Right hindlimb (tissue), 1 donor: ENCODE results near the gene PTGFRN.

Source experiments
- DNase-seq: peaks from one replicate; pipeline ENCODE4 v3.0.0-alpha.2; 2018

The PTGFRN gene

DNA sequence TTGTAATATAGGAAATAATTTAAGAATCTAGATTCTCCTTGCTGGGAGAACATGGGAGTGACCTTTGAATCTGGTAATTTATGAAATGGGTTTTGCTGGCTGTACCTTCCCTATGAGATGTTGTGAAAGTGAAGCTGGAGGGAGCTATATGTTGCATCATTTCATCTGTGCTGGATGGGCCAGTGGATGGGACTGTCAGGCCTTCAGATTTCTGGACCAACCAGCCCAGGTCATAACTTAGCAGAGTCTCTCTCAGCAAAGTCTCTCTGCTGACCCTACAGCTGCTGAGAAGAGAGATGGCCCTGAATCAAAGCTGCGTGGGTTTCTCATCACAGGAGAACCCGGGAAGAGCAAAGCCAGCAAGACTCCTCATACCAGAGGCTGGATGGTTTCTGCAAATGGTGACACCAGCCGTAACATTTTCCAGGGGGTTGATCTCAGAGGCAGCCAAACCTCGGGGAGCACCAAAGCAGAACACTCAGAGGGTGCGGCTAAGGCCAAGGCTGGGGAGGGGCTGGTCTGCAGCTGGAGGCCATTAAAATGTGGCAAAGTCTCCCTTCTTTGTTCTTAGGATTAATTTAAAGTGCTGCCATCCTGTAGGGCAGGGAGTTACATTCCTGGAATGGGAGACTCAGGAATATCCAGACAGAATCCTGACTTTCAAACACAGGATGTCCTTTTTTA, 18.2 kb upstream of the PTGFRN start:
- DNase-seq: peak; percentile 76

DNA sequence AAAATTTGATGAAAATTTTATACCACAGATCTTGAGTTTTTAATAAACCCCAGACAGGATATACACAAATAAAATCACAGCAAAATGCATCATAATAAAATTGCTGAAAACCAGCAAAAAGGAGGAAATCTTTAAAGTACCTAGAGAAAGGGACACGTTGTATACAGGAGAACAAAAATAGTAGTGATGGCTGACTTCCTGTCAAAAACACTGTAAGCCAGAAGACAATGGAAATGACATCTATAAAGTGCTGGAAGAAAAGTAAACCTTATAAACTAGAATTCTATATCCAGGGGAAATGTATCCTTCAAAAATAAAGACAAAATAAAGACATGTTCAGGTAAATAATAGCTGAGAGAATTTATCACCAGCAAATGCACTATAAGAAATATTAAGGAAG, 14.6 kb upstream of the PTGFRN start:
- no peak for DNase-seq

DNA sequence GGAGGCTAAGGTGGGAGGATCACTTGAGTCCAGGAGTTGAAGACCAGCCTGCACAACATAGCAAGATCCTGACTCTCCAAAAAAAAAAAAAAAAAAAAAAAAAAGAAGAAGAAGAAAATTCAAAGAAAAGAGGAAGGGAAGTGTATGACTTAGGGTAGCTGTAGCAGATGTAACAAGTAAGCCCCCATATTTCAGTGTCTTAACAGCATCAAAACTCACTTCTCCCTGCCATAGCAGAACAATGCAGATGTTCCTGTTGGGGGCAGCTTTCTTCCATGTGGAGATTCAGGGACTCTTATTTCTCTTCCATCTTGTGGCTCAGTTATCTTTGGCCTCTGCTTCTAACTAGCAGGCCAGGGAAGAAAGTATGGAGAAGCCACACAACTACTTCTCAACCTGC, 10.2 kb upstream of the PTGFRN start:
- no peak for DNase-seq

DNA sequence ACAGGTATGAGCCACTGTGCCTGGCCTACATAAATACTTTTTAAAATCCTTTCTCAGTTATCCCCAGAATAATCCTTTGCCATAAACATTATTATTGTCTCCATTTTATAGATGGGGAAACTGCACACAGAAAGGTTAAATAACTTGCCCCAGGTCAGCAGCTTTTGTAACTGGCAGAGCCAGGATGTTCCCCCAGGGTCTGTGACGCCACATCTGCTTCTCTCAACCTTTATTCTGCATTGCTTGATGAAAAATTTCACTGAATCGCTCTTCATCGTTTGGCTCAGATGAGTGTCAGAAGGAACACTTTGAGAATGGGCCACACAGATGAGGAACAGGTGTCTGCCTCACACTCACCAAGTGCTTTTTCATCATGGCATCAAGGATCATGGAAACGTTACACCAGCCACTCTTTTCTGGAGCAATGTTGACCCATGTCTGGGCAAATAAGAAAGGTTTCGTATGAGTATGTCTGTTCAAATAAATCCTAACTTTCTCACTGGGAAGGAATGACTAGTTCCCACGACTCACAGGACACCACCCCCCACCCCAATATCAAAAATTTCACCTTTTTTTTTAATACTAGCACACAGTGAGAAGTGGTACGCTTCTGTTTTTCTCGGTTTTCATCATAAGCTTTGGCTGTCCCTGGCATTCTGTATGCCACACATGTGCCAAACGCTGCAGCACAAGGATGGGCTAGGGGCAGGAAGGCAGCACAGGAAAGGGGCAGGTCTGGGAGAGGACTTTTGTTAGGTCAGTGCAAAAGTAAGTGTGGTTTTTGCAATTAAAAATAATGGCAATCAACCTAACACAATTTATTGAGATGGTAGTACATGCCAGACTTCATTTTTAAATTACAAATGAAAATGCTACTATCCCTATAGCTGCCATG, 9.0 kb upstream of the PTGFRN start:
- no peak for DNase-seq

DNA sequence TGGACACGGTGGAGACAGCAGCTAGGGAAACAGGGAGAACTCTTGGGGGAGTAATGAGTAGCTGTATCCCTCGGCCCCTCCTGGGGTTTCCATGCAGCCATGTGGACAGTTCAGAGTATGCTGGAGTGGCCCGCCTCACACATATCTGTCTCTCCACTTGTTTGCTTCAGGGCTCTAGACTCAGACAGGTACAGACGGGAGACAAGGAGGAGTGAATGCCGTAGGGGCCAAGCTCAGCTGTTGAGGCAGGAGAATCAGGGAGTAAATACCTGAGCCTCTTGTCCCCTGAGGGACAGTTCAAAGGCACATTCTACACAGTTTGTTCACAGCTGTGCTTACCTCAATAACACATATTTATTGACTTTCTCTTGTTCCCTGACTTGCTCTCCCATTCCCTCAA, 7.7 kb upstream of the PTGFRN start:
- DNase-seq: no peak

DNA sequence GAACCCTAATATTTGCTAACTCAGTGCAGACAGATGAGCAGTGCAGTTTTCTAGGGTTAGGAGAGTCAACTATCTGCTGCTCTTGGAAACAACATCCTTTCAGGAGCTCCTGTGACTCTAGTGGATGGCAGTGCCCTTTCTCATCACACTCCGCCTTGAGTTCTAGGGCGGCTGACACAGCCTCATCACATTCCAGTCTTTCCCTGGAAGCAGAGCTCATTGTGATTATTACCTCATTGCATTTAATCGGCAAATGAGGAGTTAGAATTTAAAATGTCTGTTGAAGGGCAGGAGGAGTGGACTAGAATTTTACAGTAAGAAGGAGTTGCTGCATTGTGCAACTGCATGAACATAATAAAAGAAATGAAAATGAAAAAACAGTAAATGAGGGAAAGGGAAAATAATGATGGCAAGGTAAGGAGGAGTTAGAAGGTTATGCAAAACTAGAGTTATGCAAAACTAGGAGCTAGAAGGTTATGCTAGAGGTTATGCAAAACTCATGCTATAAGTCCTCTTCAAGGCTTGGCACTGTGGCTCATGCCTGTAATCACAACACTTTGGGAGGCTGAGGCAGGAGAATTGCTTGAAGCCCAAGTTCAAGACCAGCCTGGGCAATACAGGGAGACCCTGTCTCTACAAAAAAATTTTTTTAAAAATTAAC, 6.9 kb upstream of the PTGFRN start:
- no peak for DNase-seq

DNA sequence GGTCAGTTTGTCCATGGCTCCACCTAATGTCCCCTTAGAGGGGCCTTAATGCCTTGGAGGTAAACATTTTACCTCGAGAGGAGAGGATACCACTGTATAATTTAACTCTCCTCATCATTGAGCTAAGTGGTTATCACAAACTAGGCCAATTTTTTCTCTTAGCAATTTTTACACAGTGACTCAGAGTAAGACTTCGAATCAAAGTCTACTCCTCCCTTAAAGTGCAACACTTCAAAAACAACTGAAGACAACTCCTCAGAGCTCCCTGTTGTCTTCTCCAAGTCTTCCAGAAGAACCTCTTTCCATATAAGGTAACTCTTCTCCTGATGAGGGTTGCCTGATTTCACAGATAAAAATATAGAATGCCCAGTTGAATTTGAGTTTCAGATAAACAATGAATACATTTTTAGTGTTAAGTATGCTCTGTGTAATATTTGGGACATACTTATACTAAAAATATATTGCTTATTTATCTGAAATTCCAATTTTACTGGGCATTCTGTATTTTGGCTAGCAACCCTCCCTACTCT, 4.9 kb upstream of the PTGFRN start:
- DNase-seq: no peak

DNA sequence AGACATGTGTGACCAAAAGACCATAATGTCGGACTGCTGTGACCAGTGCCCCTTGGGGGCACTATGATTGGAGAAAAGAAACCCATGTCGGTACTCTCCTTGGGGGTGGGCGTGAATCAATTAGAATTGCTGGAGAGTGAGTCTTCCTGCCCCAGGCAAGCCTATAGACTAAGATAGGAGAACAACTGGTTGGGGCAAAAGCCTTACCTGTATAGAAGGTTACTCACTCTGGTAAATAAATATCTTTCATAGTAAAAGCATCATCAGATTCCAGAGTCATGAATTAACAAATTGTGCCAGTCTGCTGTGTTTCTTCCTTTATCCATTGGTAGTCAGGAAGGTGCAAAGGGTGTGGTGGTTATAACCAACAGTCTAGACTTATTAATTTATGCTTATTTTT, 2.9 kb upstream of the PTGFRN start:
- DNase-seq: no peak

DNA sequence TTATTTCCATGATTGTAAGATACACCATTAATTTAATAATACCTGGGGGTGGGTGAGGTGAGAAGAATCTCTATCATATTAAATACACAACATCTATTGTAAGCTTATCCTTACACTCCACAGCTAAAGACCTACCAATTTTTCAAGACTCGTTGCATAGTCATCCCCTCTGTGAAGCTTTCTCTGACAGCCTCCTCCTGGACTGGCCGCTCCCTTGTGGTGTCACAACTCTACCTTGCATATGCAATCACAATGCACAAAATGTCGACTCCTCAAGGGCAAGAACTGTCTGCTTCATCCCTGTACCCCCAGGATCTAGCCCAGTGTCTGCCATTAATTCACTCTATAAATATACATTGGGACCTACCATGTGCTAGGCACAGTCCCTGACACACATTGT, 2.4 kb upstream of the PTGFRN start:
- no peak for DNase-seq

DNA sequence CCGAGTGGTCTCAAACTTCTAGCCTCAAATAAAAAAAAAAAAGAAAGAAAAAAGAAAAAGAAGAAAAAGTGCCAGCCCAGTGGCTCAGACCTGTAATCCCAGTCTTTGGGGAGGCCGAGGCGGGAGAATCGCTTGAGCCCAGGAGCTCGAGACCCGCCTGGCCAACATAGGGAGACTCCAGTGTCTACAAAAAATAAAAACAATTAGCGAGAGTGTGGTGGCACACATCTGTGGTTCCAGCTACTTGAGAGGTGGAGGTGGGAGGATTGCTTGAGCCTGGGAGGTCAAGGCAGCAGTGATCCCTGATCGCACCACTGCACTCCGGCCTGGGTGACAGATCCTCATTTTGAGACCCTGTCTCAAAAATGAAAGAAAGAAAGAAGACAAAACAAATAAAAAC, 1.4 kb upstream of the PTGFRN start:
- no peak for DNase-seq

DNA sequence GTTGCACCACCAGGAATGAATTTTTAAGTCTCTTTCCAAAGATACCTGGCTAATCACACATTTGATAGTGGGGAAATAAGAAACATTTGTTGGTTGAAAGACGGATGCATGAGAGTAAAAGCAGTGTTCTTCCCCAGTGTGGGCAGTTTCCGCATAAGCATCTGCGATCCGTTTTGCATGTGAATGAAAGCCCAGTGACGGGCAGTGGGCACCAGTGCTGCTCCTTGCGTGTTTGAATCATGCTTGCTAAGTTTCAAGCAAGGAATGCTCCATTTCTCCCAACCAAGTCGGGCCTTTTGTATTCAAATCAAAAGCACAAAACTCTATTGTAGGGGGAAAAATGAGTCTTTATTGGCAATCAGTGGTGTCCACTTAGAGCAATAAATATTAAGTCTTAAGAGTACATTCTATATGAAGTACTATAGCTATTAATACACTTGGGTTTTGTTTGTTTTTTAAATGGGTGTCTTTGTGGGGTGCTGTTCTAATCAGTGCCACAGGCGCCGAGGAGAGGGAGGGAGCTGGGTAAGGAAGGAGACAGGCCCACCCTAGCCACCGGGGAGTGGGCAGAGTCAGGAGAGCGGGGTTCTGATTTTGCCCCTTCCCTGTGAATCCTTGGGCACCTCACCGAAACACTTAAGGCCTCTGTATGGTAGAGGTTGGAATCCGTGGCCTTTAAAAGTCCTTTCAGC, 750 bp upstream of the PTGFRN start:
- no peak for DNase-seq

DNA sequence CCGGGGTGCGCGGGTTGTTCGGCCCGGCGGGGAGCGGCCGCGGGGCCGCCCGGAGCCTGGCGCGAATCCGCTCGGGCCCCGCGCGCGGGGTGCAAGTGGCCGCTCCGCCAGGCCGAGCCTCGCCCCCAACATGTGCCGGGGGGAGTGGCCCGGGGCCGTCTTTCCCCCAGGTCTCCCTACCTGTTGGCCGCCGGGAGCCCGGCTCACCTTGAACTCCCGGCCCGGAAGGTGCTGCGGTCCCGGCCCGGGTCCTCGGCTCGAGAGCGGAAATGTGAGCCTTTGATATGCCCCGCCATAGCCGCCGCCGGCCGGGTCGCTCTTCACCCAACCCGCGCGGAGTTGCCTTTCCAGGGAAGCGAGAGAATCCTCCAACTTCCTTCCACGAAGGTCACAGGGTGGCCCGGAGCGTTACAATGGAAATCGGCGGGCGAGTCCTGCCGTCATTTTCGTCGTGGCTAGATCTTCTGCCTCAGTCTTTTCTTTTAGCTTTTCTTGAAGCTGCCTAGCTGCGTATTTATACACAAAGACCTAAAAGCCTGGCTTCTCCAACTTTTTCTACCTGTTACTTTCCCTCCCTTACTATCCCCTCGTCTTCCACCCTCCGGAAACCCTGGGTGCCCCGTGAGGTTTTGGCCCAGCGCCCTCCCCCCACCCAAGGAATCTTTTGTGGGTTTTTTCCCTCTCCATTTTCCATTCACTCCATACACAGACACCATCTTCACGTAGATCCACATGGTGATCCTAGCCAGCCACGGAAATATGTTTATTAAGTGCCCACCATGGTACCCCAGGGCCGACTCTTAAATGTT, 867 bp downstream of the PTGFRN start:
- peak; percentile 72 for DNase-seq

DNA sequence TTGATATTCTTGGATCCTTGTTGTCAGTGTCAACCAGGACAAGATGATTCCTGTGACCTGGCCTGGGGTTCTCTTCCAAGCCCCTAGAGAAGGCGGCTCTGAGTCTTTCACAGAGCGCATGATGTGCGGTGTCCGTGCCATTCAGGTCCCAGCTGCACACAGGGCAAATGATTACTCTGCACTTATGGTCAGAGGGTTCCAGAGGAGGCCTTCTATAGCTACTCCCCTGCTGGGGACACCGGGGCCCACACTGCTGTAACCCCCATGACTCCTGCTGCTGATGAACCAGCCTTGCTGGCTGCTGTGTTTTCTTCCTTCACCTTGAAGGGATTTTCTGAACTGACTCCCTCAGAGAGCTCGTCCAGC, 1.5 kb downstream of the PTGFRN start:
- peak; percentile 39 for DNase-seq

DNA sequence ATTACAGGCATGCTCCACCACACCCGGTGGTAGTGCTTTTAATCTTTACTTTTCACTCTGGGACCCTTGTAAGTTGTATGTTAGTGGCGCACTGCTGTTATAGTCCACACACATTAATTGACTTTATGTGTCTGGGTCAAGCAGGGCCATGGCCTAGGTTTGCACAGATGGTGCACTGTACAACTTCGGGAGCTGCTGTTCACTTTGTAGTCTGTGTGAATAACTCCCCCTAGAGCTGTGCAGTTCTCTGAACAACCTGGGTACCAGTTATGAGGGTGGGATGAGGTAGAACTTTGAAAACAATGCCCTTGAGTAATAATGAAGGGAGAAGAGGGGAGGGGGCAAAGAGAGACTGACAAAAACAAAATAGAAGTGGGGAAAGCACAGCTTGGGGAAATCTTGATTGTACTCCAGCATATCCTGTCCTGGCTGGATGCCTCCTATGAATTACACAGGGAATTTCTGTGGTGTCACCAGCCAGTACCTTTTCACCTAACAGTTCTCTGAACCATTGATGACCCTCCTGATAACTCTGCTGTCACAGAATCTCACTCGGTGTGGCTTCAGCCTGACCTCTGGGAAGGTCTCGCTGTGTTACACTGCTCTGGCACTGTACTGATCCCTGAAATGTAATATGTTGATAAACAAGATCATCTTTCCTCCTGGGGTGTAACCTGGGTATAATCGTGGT, 2.2 kb downstream of the PTGFRN start:
- DNase-seq: no peak

DNA sequence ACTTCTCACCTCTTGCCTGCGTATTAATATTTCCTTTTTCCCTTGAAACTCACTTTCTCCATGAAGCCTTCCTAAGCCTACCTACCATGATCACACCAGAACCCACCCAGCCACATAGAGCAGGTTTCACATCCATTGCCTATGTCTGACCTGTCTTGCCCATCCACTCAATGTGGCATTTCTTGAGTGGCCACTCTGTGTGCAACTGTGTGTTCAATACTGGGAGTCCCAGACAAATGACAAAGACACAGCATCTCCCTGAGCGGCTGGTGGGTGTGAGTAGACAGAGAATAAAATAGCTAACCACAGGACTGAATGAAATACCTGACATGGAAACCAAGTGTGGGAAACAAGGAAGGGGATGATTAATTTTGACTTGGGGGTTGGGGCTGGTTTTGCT, 3.1 kb downstream of the PTGFRN start:
- DNase-seq: no peak

DNA sequence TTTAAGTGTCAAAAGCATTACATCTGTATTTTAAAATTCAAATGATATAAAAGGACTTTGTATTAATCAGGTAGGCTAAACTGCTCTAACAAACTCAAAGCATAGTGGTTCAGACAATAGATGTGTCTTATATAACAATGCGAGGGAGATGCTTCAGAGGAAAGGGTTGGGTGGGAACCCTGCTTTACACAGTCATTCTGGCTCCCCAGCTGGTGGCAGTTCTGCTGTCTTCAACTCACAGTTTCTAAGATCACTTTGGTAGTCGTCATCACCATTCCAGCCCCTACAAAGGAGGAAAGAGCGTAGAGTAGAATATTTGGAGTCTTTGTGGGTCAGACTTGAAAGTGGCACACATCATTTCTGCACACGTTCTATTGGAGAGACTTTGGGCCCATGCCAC, 4.2 kb downstream of the PTGFRN start:
- DNase-seq: no peak

DNA sequence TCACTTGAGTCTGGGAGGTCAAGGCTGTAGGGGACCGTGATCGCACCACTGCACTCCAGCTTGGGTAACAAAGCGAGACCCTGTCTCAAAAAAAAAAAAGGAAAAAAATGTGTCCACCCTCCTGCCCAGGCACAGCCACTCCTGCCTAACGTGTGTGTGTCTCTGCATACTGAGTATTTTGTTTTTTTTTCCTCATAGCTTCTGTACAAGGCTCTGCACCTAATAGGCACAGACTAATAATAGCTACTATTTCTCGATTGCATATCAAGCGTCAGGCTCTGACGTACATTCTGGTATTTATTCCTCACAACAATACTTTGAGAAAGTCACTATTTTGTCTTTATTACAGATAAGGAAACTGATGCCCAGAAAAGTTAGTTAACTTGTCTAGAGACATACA, 5.0 kb downstream of the PTGFRN start:
- DNase-seq: no peak

DNA sequence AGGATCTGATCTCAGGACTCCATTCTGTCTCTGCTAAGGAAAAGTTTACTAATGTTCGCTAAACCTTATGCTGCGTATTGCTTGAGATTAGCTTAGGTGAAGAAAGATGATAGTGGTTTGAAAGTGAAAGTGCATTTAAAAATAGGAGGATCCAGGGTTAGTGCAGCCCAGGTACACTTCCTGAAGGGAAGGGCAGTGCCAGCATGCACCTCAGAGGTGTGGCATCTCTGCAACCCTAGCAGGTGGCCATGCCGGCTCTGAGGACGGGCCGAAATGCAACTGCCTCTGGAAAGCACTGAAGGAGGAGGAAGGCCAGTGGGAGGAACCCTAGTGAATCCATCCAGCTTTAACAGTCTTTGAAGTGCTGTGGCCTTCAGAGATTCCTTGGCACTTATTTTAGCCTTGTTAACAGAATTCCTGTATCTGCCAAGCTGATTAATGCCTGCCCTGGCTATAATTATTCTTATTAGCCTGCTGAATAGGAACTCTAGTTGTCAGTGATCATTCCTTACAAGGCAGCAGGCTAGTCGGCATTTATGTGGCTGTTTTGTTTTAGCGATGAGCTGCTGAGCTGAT, 5.5 kb downstream of the PTGFRN start:
- no peak for DNase-seq

DNA sequence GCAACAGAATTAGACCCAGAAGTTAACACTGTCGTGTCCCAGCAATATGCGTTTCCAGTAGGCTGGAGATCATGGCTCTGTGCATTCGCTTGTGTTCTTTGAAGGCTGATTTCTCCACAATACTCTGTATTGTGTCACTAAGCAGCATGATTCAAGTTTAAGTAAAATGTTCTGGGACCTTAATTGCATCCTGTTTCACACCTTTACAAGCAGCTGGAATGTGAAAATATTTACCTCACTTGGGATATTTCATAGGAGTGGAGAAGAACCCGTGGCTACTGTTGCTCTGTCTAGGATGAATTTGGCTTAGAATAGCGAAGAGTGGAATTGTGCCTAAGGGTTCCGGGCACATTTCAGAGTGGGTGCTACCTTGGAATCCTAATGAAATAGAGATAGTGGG, 6.3 kb downstream of the PTGFRN start:
- DNase-seq: no peak

DNA sequence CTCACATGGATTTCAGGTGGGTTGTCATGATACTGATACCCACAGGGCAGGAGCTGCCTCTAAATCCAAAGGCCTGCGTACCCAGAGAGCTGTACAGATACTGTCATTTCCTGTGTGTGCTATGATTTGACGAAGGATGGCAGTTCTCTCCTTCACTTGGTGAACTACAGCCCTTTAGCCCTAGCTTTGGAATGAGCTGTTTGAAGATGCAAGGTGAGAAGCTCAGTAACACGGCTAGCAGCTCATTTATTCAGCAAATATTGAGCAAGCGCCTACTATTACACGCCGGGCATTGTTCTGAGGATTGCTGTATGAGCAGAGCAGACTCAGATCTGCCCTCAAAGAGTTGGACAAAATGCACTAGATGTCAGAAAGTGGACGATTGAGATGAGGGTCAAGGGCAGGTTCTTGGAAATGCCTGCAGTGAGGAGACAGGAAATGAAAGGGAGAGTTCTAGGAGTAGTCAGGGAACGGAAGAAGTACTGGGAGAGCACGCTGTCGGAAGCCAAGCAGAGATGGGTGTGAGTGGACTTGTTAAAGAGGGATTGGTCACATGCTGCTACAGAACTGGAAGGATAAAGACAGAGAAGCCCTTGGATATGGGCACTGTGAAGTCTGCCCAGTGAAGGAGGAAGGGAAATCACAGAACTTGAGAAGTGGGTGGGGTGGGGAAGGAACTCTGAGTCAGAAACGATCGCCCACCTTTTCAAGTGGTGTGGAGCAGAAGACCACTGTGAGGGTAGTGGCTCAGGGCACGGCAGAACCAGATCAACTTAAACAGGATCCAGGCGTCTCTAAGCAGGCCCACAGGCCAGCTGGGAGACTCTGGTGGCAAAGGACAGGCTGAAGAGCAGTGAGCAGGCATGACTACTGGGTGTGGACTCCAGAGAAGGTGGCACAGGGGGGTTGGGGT, 7.1 kb downstream of the PTGFRN start:
- no peak for DNase-seq
